Peyer's patch (tissue), 4 donors: ENCODE results near the gene ANKRD13D. TPM values are rescaled to one million over a fixed set of nuclear protein-coding genes. Genes with fewer than 3 reads are reported as not detected.
A peak's percentile ranks its signal among the peaks of the same experiment; 100 is the strongest.

Experiments
- DNase-seq, 3 donors: peaks; one replicate each; pipeline ENCODE4 v3.0.0-alpha.2; 2017 to 2019
- H3K27ac ChIP-seq, 4 donors: fragments of 200-600 bp; sonication (generic); one replicate each; pipeline ENCODE4 v1.5.1; 2016 to 2019
- H3K27me3 ChIP-seq, 2 donors: fragments of 200-600 bp; sonication (generic); one replicate each; pipeline ENCODE4 v1.5.1; 2019
- H3K36me3 ChIP-seq, 3 donors: fragments of 200-600 bp; sonication (generic); one replicate each; pipeline ENCODE4 v1.5.1; 2016 to 2019
- H3K4me1 ChIP-seq, 4 donors: fragments of 200-600 bp; sonication (generic); one replicate each; pipeline ENCODE4 v1.5.1; 2016 to 2019
- H3K4me3 ChIP-seq, 4 donors: fragments of 200-600 bp; sonication (generic); 1 replicate in 3 of 4; 2 replicates in 1 of 4; pipeline ENCODE4 v1.5.1; 2016 to 2019; ENCODE audit warnings: mild to moderate bottlenecking in 1 of 4
- H3K9me3 ChIP-seq, 4 donors: fragments of 200-600 bp; sonication (generic); one replicate each; pipeline ENCODE4 v1.5.1; 2016 to 2019; ENCODE audit warnings: mild to moderate bottlenecking in 1 of 4
- POLR2A ChIP-seq, 2 donors: fragments of 450-650 bp; IDR thresholded peaks; one replicate each; pipeline ENCODE4 v1.5.1; 2017; ENCODE audit warnings: antibody characterized with exemption in 2 of 2, mild to moderate bottlenecking in 2 of 2, moderate library complexity in 2 of 2
- total RNA-seq, 4 donors: library from RNA; depleted of rRNA; stranded (reverse); fragments of >200 nt; gene quantifications; one replicate each; pipeline ENCODE4 v1.1.0, GENCODE V29; 2016
- TF ChIP-seq, protein P1 (sequence below), 6 experiments: fragments of 450-650 bp in 4 of 6; fragments of 200-600 bp in 2 of 6; sonication (generic) in 1 of 6; IDR thresholded peaks; one replicate each; pipeline ENCODE4 v1.5.1; 2017 to 2019; ENCODE audit warnings: antibody characterized with exemption in 6 of 6, mild to moderate bottlenecking in 3 of 6, moderate library complexity in 1 of 6

Gene ANKRD13D
- total RNA-seq, 4 donors from 2014 or later = 25.4 to 97.4 (median 41.5) TPM

GRCh38 chr11:67323526-67323925, 34.4 kb downstream of the ANKRD13D start:
- no peaks in the 10 kb centered on the region for H3K36me3 ChIP-seq
- no peak overlapping the region for H3K27ac ChIP-seq
- DNase-seq = no peak
- peaks cover 0 to 17% (median under 1%) of the 10 kb centered on the region in 4 donors for H3K4me1 ChIP-seq
- TF ChIP-seq, protein P1, sequence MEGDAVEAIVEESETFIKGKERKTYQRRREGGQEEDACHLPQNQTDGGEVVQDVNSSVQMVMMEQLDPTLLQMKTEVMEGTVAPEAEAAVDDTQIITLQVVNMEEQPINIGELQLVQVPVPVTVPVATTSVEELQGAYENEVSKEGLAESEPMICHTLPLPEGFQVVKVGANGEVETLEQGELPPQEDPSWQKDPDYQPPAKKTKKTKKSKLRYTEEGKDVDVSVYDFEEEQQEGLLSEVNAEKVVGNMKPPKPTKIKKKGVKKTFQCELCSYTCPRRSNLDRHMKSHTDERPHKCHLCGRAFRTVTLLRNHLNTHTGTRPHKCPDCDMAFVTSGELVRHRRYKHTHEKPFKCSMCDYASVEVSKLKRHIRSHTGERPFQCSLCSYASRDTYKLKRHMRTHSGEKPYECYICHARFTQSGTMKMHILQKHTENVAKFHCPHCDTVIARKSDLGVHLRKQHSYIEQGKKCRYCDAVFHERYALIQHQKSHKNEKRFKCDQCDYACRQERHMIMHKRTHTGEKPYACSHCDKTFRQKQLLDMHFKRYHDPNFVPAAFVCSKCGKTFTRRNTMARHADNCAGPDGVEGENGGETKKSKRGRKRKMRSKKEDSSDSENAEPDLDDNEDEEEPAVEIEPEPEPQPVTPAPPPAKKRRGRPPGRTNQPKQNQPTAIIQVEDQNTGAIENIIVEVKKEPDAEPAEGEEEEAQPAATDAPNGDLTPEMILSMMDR (IDR thresholded peaks at IDR 0.05) = no peak
- no peaks in the 10 kb centered on the region for H3K27me3 ChIP-seq
- H3K4me3 ChIP-seq = no peak overlapping the region
- no peaks in the 10 kb centered on the region for H3K9me3 ChIP-seq

GRCh38 chr11:67332081-67332691, 43.1 kb downstream of the ANKRD13D start:
- H3K27me3 ChIP-seq = no peaks in the 10 kb centered on the region
- no peaks in the 10 kb centered on the region for H3K9me3 ChIP-seq
- no peak for DNase-seq
- TF ChIP-seq, protein P1 (IDR thresholded peaks at IDR 0.05) = no peak
- TF ChIP-seq POLR2A (IDR thresholded peaks at IDR 0.05) = no peak
- no peaks in the 10 kb centered on the region for H3K4me1 ChIP-seq
- no peak overlapping the region for H3K4me3 ChIP-seq
- H3K36me3 ChIP-seq = peaks cover 0 to 4% (median 0%) of the 10 kb centered on the region in 3 donors
- no peak overlapping the region for H3K27ac ChIP-seq

- H3K27ac ChIP-seq = no peak overlapping the region
- no peaks in the 10 kb centered on the region for H3K4me1 ChIP-seq
- H3K27me3 ChIP-seq = no peaks in the 10 kb centered on the region
- no peak for TF ChIP-seq POLR2A (IDR thresholded peaks at IDR 0.05)
- TF ChIP-seq, protein P1 (IDR thresholded peaks at IDR 0.05) = no peak
- no peak for DNase-seq
- H3K9me3 ChIP-seq = no peaks in the 10 kb centered on the region
- H3K4me3 ChIP-seq = no peak overlapping the region
- H3K36me3 ChIP-seq = no peaks in the 10 kb centered on the region
Measured at GRCh38 chr11:67337257-67337656, 48.2 kb downstream of the ANKRD13D start.

GRCh38 chr11:67344264-67344663, 55.2 kb downstream of the ANKRD13D start:
- no peak for TF ChIP-seq POLR2A (IDR thresholded peaks at IDR 0.05)
- TF ChIP-seq, protein P1 (IDR thresholded peaks at IDR 0.05) = no peak
- Histone ChIP-seq H3K9me3 (no peaks in the 10 kb centered on the region), H3K4me1 (peaks cover 0 to 22% (median 3%) of the 10 kb centered on the region in 4 donors), H3K4me3 (no peak overlapping the region), H3K36me3 (no peaks in the 10 kb centered on the region), H3K27me3 (no peaks in the 10 kb centered on the region), H3K27ac (peak overlapping the region in 3 of 4 donors; percentile 50 to 71 (median 51))
- peak in 2 of 3 donors; percentile 54 to 61 for DNase-seq

- TF ChIP-seq, protein P1 (IDR thresholded peaks at IDR 0.05) = no peak
- no peak for TF ChIP-seq POLR2A (IDR thresholded peaks at IDR 0.05)
- DNase-seq = peak in 1 of 3 donors; percentile 42
- Histone ChIP-seq H3K27ac (peak overlapping the region; percentile 44 to 75 (median 60)), H3K27me3 (no peaks in the 10 kb centered on the region), H3K9me3 (no peaks in the 10 kb centered on the region), H3K36me3 (no peaks in the 10 kb centered on the region), H3K4me1 (peaks cover 0 to 28% (median 3%) of the 10 kb centered on the region in 4 donors), H3K4me3 (no peak overlapping the region)
Measured at GRCh38 chr11:67345247-67345919, 56.3 kb downstream of the ANKRD13D start.
